Fibroblast of skin of back (primary cell): ENCODE results near the gene NTSR2.

ENCODE experiments used
- DNase-seq: peaks from one replicate; pipeline ENCODE4 v3.0.0-alpha.2; 2013

Gene NTSR2

GRCh38 chr2:11624893-11625292 is 45.1 kb downstream of the NTSR2 start:
- no peak for DNase-seq

- peak; percentile 9 for DNase-seq
These were observed 47.4 kb downstream of the NTSR2 start for GRCh38 chr2:11622611-11623010.

GRCh38 chr2:11621410-11621809 is 48.6 kb downstream of the NTSR2 start:
- no peak for DNase-seq

- DNase-seq, result no peak
These were observed 51.3 kb downstream of the NTSR2 start for GRCh38 chr2:11618708-11619062.

- no peak for DNase-seq
These were observed 51.8 kb downstream of the NTSR2 start for GRCh38 chr2:11617984-11618707.

GRCh38 chr2:11617527-11617926 is 52.5 kb downstream of the NTSR2 start:
- DNase-seq, result no peak

GRCh38 chr2:11616851-11617415 is 53.1 kb downstream of the NTSR2 start:
- DNase-seq, result no peak

GRCh38 chr2:11616097-11616687 is 53.8 kb downstream of the NTSR2 start:
- DNase-seq, result no peak

GRCh38 chr2:11615209-11615608 is 54.8 kb downstream of the NTSR2 start:
- DNase-seq, result no peak

GRCh38 chr2:11613297-11613696 is 56.7 kb downstream of the NTSR2 start:
- no peak for DNase-seq

- no peak for DNase-seq
These were observed 57.3 kb downstream of the NTSR2 start for GRCh38 chr2:11612553-11613215.

GRCh38 chr2:11611251-11611650 is 58.7 kb downstream of the NTSR2 start:
- DNase-seq, result no peak

- no peak for DNase-seq
These were observed 59.3 kb downstream of the NTSR2 start for GRCh38 chr2:11610624-11611242.
